GM20431 (cell line): ENCODE measurements around the gene PRDM13.

ENCODE experiments used
- in situ Hi-C: fragments of 300-500 bp; cut with MseI, MboI; formaldehyde crosslinking; loops from one replicate; pipeline ENCODE4 v1.15.0; 2020; ENCODE audit warnings: low sequenced_read_pairs; ENCODE audit not compliant: unreplicated experiment

The PRDM13 gene

DNA sequence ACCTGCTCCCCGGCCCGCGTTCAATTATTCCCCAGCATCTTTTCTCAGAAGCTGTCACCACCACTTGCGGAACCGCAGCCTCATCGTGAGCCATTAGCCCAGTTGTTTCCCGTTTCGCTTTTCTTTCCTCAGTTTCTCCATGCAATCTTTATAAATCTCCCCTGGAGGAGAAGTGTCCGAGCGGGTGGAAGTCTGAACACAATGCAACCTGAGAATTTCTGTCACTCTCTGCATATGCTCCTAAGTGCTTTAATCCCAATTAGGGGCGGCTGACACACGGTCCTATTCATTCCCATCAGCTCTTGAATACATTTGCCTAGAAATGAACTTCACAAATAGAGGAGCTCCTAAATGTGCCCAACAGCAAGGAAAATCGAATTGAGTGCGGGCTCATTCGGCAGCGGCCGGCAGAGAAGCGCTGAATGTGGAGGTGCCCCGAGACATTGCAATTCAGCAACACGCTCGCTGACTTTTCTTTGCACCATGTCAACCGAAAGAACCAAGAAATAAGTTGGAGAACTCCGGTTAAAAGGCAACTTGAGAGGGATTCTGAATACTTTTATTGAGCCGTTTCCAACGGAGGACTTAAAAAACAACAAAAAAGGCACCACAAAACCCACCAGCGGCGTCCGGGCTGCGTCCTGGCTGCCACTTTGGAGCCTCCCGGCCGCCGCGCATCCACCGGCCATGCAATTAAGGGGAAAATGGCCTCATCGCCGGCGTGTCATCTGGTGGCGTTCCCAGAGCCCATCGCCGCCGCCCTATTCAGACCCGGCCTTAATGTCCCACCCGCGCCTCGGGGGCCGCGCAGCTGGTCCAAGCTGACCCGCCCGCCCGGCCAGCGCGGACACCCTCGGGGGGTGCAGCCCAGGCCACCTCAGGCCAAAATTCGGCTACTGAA, 3.9 kb upstream of the PRDM13 start:
- in situ Hi-C loops: no loop called here

- in situ Hi-C loops: no loop called here
These were observed 3.0 kb upstream of the PRDM13 start for GRCh38 chr6:99603421-99604165.

DNA sequence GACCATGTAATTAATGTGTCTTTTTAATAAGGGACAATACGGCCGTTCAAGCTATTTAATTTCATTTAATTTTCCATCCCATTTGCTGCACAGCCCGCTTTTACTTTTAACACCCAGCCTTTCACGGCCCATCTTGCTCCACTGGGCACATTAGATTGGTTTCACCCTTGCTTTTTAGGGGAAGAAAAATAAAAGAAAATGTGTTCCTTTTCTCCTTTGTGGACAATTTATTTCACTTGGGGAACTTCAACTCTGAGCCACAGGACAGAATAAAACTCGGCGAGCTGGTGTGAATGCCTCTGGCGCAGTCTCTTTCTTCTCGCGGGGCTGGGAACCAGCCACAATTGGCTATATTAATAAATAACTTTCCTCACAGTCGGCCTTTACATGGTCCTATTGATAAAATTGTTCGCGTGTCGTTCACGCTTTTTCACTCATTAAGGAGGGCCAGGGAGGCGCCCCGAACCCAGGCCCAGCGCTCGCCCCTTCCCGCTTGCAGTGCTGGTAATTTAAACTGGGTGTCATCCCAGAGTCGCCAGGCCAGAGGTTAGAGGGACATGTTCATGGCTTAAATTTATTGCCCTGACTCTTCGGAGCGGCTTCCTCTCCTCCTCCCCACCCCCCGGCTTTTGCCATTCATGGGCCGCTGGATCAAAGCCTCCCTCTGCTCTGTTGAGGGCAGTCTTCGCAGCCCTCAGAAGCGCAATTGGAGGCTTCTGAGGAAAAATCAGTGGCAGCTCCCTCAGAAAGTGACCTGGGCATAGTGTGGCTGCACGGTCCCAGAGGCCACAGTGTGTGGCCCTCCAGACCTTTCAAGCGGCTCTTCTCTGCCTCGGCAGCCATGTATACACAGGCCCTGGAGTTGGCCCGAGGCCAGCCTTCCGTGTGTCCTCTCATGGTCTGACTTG, 2.2 kb upstream of the PRDM13 start:
- in situ Hi-C loops: no loop called here

- in situ Hi-C loops: no loop called here
These were observed 1.4 kb upstream of the PRDM13 start for GRCh38 chr6:99605074-99605734.

DNA sequence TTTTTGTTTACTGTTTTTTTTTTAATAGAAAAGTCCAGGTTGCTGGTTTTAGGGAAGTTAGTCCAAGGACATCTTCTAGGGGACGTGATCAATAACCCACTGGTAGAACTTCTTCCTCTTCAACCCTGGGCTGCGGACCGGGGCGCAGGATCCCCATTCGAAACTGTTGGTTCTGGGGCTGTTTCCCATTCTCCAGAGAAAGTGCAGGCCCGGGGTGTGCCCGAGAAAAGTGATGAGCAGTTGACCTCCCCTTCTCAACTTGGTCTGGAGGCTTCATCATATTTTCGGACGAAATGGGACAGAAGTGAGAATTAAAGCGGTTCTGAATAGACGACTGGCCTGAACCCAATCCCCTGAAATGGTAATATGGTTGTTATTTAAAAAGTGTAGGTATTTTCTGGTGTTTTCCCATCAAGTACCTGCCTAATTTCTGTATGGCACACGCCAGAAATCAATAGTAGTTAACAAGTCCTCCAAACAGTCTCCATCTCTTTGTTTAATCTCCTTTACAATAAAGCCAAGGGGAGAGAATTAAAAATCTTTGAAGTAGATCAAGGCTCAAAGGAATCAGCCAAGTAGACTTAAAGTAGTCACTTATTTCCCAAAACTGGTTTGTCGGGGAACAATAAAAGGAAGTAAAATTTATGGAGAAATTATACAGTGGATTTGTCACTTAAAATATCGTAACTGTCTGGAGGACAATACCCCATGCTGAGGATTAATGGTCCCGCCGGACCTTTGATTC, 550 bp upstream of the PRDM13 start:
- in situ Hi-C loops: no loop called here

DNA sequence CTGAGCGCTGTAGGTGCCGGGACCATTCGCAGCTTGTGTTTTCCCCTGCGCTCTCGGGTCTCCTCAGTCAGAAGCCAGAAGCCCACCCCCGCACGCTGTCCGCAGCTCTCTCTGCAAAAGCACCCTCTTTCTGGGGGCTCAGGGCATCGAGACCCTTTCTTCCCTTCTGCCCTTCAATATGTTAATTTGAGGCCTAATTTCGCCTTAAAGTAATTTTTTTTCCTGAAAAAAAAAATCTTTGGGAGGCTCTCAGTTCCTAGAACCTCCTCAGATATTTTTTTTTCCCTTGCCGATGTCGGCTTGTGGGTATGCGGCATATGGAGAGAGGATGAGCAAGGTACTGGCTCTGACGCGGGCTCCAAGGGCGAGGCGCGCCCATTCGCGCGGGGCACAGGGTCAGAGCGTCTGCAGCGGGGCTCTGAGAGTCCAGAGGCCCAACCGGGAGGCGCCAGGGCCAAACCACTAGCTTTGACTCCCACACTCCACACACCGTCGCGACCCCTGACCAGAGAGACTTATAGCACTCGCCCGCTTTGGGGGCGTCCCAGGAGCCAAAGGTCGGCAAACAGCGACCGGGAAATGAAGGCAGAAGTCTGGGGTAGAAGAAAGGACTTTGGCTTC, 893 bp downstream of the PRDM13 start:
- in situ Hi-C loops: no loop called here

- in situ Hi-C loops: no loop called here
These were observed 1.6 kb downstream of the PRDM13 start for GRCh38 chr6:99608059-99608885.

- in situ Hi-C loops: no loop called here
These were observed 2.4 kb downstream of the PRDM13 start for GRCh38 chr6:99608886-99609482.

- in situ Hi-C loops: no loop called here
These were observed 3.4 kb downstream of the PRDM13 start for GRCh38 chr6:99609905-99610489.

GRCh38 chr6:99611148-99611547, 4.5 kb downstream of the PRDM13 start:
- in situ Hi-C loops: no loop called here

GRCh38 chr6:99612551-99613408, 6.1 kb downstream of the PRDM13 start:
- in situ Hi-C loops: no loop called here

DNA sequence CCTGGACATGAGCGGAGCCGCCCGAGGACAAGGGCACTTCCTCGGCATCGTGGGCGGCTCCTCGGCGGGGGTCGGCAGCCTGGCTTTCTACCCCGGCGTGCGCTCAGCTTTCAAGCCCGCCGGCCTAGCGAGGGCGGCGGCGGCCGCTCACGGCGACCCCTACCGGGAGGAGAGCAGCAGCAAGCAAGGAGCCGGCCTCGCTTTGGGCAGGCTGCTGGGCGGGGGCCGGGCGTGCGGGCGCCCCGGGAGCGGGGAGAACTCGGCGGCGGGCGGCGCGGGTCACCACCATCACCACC, 6.7 kb downstream of the PRDM13 start:
- in situ Hi-C loops: no loop called here

DNA sequence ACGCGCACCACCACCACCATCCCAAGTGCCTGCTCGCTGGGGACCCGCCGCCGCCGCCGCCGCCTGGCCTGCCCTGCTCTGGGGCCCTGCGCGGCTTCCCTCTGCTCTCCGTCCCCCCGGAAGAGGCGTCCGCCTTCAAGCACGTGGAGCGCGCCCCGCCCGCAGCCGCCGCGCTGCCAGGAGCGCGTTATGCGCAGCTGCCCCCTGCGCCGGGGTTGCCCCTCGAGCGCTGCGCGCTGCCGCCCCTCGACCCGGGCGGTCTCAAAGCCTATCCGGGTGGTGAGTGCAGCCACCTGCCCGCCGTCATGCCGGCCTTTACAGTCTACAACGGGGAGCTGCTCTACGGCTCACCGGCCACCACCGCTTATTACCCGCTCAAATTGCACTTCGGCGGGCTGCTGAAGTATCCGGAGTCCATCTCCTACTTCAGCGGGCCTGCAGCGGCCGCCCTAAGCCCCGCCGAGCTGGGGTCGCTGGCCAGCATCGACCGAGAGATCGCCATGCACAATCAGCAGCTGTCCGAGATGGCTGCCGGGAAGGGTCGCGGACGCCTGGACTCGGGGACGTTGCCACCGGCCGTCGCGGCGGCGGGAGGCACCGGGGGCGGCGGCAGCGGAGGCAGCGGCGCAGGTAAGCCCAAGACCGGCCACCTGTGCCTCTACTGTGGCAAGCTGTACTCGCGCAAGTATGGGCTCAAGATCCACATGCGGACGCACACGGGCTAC, 7.2 kb downstream of the PRDM13 start:
- in situ Hi-C loops: no loop called here

DNA sequence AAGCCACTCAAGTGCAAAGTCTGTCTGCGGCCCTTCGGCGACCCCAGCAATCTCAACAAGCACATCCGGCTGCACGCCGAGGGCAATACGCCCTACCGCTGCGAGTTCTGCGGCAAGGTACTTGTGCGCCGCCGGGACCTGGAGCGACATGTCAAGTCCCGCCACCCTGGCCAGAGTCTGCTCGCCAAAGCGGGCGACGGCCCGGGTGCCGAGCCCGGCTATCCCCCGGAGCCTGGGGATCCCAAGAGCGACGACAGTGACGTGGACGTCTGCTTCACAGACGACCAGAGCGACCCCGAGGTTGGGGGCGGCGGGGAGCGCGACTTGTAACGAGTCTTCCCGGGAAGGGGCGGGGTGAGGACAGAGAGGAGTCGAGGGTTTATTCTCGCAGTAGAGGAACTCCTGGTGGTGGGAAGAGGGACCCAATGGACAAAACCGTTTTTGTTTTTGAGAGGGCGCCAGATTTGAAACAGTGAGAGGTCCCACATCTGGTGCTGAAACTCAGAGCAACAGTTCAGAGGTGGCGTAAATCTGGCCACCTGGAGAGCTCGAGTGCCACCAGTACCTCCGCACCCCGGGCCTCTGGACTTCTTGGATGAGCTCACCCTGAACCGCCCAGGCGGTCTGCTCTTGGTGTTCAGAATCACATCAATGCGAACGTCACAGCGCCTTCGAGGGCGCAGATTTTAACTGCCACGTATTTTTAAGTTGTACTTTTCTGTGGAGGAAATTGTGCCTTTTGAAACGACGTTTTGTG, 8.0 kb downstream of the PRDM13 start:
- in situ Hi-C loops: no loop called here

GRCh38 chr6:99617131-99617530, 10.5 kb downstream of the PRDM13 start:
- in situ Hi-C loops: no loop called here
